Chondrocyte (in vitro differentiated cells): Measurements from ENCODE around the gene CAPN7. TPM values are rescaled to one million over a fixed set of nuclear protein-coding genes. Genes with fewer than 3 reads are reported as not detected.
A peak's percentile ranks its signal among the peaks of the same experiment; 100 is the strongest.

ENCODE experiments used
- DNase-seq: peaks from one replicate; pipeline ENCODE4 v3.0.0; 2021; ENCODE audit warnings: mixed read lengths, low spot score
- H3K27ac Mint-ChIP-seq: one replicate; pipeline ENCODE4 v1.8.0; 2021; ENCODE audit warnings: mild to moderate bottlenecking, moderate library complexity, mixed read lengths; ENCODE audit not compliant: unreplicated experiment
- H3K27me3 Mint-ChIP-seq: 2 replicates; pipeline ENCODE4 v1.8.0; 2021; ENCODE audit warnings: low read depth, mixed read lengths
- H3K36me3 Mint-ChIP-seq: 2 replicates; pipeline ENCODE4 v1.8.0; 2021; ENCODE audit warnings: low read depth, mixed read lengths
- H3K4me1 Mint-ChIP-seq: 2 replicates; pipeline ENCODE4 v1.8.0; 2021; ENCODE audit warnings: low read depth, mild to moderate bottlenecking, mixed read lengths
- H3K4me3 Mint-ChIP-seq: one replicate; pipeline ENCODE4 v1.8.0; 2021; ENCODE audit warnings: mild to moderate bottlenecking, moderate library complexity, mixed read lengths; ENCODE audit not compliant: unreplicated experiment
- H3K9me3 Mint-ChIP-seq: 2 replicates; pipeline ENCODE4 v1.8.0; 2021; ENCODE audit warnings: low read depth, mixed read lengths
- CTCF ChIP-seq: fragments of 200-600 bp; sonication (generic); IDR thresholded peaks from 2 replicates; pipeline ENCODE4 v1.5.0; 2021; ENCODE audit warnings: antibody characterized with exemption, mild to moderate bottlenecking, moderate library complexity
- total RNA-seq: library from RNA; stranded (reverse); gene quantifications from 3 replicates; pipeline ENCODE4 v1.2.1, GENCODE V29; 2021

Gene CAPN7
- total RNA-seq, 1 donor from 2014 or later: 47.2 TPM

DNA sequence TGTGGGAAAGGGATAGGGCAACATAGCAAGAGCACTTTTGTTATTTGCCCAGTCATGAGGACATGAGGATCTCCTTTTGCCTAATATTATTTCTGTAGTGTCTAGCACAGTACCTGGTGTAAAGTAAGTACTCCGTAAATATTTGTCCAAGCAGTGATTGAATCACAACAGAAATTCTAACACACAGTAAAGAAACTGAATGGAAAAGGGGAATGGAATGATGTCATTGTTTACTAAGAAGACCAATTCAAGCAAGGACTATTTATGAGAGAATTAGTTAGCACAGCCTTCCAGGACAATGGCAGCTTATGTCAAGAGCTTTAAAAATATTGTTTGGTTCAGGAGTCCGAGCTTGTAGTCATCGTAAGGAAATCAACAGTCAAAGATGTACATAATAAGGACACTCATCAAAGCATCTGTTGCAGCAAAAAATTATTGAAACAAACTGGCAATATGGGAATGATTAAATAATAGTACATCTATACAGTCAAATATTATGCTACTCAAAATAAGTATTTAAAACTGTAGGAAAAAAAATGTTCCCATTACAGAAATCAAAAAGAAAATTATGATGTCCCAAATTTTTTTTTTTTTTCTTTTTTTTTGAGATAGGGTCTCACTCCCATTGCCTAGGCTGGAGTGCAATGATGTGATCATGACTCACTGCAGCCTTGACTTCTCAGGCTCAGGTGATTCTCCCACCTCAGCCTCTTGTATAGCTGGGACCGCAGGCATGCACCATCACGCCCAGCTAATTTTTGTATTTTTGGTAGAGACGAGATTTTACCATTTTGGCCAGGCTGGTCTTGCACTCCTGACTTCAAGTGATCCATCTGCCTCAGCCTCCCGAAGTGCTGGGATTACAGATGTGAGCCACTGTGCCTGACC, 17.9 kb downstream of the CAPN7 start:
- H3K9me3 Mint-ChIP-seq: no peaks in the 10 kb centered on the region
- no peak overlapping the region for H3K27ac Mint-ChIP-seq
- no peaks in the 10 kb centered on the region for H3K4me1 Mint-ChIP-seq
- no peak for TF ChIP-seq CTCF
- H3K4me3 Mint-ChIP-seq: no peak overlapping the region
- DNase-seq: no peak
- H3K27me3 Mint-ChIP-seq: no peaks in the 10 kb centered on the region
- H3K36me3 Mint-ChIP-seq: peaks cover 22% of the 10 kb centered on the region

- Mint-ChIP-seq H3K4me3 (no peak overlapping the region), H3K36me3 (peaks cover 6% of the 10 kb centered on the region), H3K9me3 (no peaks in the 10 kb centered on the region), H3K27me3 (no peaks in the 10 kb centered on the region), H3K4me1 (no peaks in the 10 kb centered on the region), H3K27ac (no peak overlapping the region)
- TF ChIP-seq CTCF: no peak
- no peak for DNase-seq
Observed at GRCh38 chr3:15228147-15228546, 22.1 kb downstream of the CAPN7 start.

DNA sequence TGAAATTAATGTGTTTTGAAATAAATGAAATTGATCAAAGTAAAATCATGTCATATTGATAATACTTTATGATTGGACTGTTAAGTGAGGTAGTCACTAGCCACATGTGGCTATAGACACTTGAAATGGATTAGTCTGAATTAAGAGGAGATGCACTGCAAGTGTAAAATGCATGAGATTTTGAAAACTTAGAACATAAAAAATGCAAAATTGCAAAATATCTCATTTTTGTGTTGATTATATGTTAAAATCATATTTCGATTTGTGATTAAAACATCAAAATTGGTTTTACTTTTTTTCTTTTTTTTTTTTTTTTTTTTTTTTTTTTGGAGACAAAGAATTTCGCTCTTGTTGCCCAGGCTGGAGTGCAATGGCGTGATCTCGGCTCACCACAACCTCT, 23.2 kb downstream of the CAPN7 start:
- H3K27ac Mint-ChIP-seq: no peak overlapping the region
- no peaks in the 10 kb centered on the region for H3K9me3 Mint-ChIP-seq
- H3K27me3 Mint-ChIP-seq: no peaks in the 10 kb centered on the region
- DNase-seq: no peak
- H3K4me1 Mint-ChIP-seq: no peaks in the 10 kb centered on the region
- H3K4me3 Mint-ChIP-seq: no peak overlapping the region
- peaks cover 8% of the 10 kb centered on the region for H3K36me3 Mint-ChIP-seq
- TF ChIP-seq CTCF: no peak

DNA sequence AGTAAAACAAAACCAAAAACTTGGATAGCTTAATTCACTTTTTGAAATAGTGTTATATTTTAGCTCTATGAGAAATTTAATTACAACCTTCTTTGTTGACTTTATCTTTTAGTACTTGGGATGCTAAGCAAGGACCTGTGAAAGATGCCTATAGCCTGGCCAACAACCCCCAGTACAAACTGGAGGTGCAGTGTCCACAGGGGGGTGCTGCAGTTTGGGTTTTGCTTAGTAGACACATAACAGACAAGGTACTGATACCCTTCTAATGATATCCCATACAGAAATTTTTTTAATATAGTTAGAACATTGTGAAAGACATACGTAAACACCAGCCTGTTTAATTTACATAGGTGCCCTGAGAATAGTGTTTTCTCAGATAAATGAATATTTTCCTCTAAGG, 35.3 kb downstream of the CAPN7 start:
- Mint-ChIP-seq H3K27ac (no peak overlapping the region), H3K4me1 (no peaks in the 10 kb centered on the region), H3K27me3 (no peaks in the 10 kb centered on the region), H3K9me3 (no peaks in the 10 kb centered on the region), H3K4me3 (no peak overlapping the region), H3K36me3 (peaks cover 32% of the 10 kb centered on the region)
- DNase-seq: no peak
- TF ChIP-seq CTCF: peak; percentile 45

DNA sequence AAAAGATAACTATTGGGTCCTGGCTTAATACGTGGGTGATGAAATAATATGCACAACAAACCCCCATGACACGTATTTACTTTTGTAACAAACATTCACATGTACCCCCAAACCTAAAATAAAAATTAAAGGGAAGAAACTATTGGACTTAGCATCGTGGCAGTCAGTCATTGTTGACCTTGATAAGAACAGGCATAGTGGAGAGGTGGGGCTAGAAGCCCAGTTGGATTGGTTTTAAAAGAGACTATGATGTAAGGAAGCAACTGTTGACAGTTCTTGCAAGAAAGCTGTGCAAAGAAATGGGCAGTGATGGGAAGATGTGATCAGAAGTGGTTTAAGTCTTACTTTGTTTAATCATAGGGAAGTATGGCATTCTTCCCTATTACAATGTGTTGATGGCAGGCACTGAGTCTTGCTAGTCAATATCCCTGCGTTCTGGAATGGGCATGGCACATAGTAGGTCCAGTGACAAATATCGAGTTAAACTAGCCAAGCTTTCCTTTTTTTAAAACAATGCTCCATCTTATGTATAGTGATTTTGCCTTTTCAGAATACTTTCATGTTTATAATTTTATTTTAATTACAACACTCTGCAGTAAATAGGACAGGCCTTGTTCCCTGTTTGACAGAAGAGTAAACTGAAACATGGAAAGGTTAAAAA, 37.9 kb downstream of the CAPN7 start:
- Mint-ChIP-seq H3K4me1 (no peaks in the 10 kb centered on the region), H3K9me3 (no peaks in the 10 kb centered on the region), H3K36me3 (peaks cover 37% of the 10 kb centered on the region), H3K27ac (no peak overlapping the region), H3K27me3 (no peaks in the 10 kb centered on the region), H3K4me3 (no peak overlapping the region)
- no peak for DNase-seq
- TF ChIP-seq CTCF: no peak
